H9 (cell line): ENCODE results near the gene RNF114. TPM values are rescaled to one million over a fixed set of nuclear protein-coding genes. Genes with fewer than 3 reads are reported as not detected.

Experiments used
- DNase-seq: peaks from one replicate; pipeline ENCODE4 v3.0.0-alpha.2; 2017
- H2AFZ ChIP-seq: one replicate; pipeline ENCODE4 v1.6.1; 2013; ENCODE audit warnings: mild to moderate bottlenecking, low read length, control low read depth, moderate library complexity
- H2AK5ac ChIP-seq: 2 replicates; pipeline ENCODE4 v1.6.1; 2013; ENCODE audit warnings: low read length, control low read depth, mixed read lengths; ENCODE audit not compliant: insufficient read length
- H2BK120ac ChIP-seq: one replicate; pipeline ENCODE4 v1.6.1; 2013; ENCODE audit warnings: low read depth, mild to moderate bottlenecking, low read length, control low read depth, inconsistent platforms; ENCODE audit not compliant: poor library complexity, severe bottlenecking
- H2BK12ac ChIP-seq: 2 replicates; pipeline ENCODE4 v1.6.1; 2013; ENCODE audit warnings: low read length, control low read depth, mixed read lengths, low read depth; ENCODE audit not compliant: insufficient read length
- H2BK15ac ChIP-seq: 2 replicates; pipeline ENCODE4 v1.6.1; 2013; ENCODE audit warnings: low read depth, low read length, control low read depth
- H2BK20ac ChIP-seq: one replicate; pipeline ENCODE4 v1.6.1; 2013; ENCODE audit warnings: low read depth, mild to moderate bottlenecking, low read length, control low read depth, inconsistent platforms; ENCODE audit not compliant: poor library complexity, severe bottlenecking
- H2BK5ac ChIP-seq: 2 replicates; pipeline ENCODE4 v1.6.1; 2013; ENCODE audit warnings: low read length, control low read depth, mixed read lengths; ENCODE audit not compliant: insufficient read length
- H3K14ac ChIP-seq: 2 replicates; pipeline ENCODE4 v1.6.1; 2013; ENCODE audit warnings: low read length, control low read depth; ENCODE audit not compliant: insufficient read depth
- H3K18ac ChIP-seq: 2 replicates; pipeline ENCODE4 v1.6.1; 2013; ENCODE audit warnings: low read depth, mild to moderate bottlenecking, mixed read lengths, low read length, control low read depth; ENCODE audit not compliant: insufficient read length
- H3K23ac ChIP-seq: 2 replicates; pipeline ENCODE4 v1.6.1; 2013; ENCODE audit warnings: low read length, control low read depth, mixed read lengths, low read depth; ENCODE audit not compliant: insufficient read length
- H3K23me2 ChIP-seq: 2 replicates; pipeline ENCODE4 v1.6.1; 2013; ENCODE audit warnings: low read depth, mild to moderate bottlenecking, mixed read lengths, low read length, control low read depth; ENCODE audit not compliant: insufficient read length, poor library complexity, severe bottlenecking
- H3K27ac ChIP-seq: 2 replicates; pipeline ENCODE4 v1.5.1; 2013; ENCODE audit warnings: low read length, control low read depth, mixed read lengths, low read depth; ENCODE audit not compliant: insufficient read length
- H3K27me3 ChIP-seq: 2 replicates; pipeline ENCODE4 v1.6.1; 2013; ENCODE audit warnings: low read length, control low read depth, inconsistent platforms; ENCODE audit not compliant: insufficient read depth
- H3K4ac ChIP-seq: 2 replicates; pipeline ENCODE4 v1.6.1; 2013; ENCODE audit warnings: low read depth, mild to moderate bottlenecking, control low read depth, inconsistent platforms, low read length, moderate library complexity
- H3K4me1 ChIP-seq: 2 replicates; pipeline ENCODE4 v1.6.1; 2013; ENCODE audit warnings: low read length, control low read depth, inconsistent platforms; ENCODE audit not compliant: insufficient read depth
- H3K4me2 ChIP-seq: 2 replicates; pipeline ENCODE4 v1.6.1; 2013; ENCODE audit warnings: low read length, control low read depth, mixed read lengths; ENCODE audit not compliant: insufficient read length, insufficient read depth
- H3K56ac ChIP-seq: 2 replicates; pipeline ENCODE4 v1.6.1; 2013; ENCODE audit warnings: low read depth, mild to moderate bottlenecking, mixed read lengths, low read length, control low read depth; ENCODE audit not compliant: insufficient read length
- H3K79me1 ChIP-seq: 2 replicates; pipeline ENCODE4 v1.6.1; 2013; ENCODE audit warnings: low read depth, mild to moderate bottlenecking, moderate library complexity, low read length, control low read depth, inconsistent platforms; ENCODE audit not compliant: insufficient read depth, poor library complexity, severe bottlenecking
- H3K79me2 ChIP-seq: 2 replicates; pipeline ENCODE4 v1.6.1; 2013; ENCODE audit warnings: low read length, control low read depth, inconsistent platforms; ENCODE audit not compliant: insufficient read depth
- H3K9ac ChIP-seq: 2 replicates; pipeline ENCODE4 v1.6.1; 2013; ENCODE audit warnings: low read length, control low read depth, mixed read lengths; ENCODE audit not compliant: insufficient read length; ENCODE audit errors: extremely low read depth
- H3K9me3 ChIP-seq: one replicate; pipeline ENCODE4 v1.6.1; 2013; ENCODE audit warnings: low read depth, low read length, inconsistent platforms; ENCODE audit not compliant: control insufficient read depth
- H3T11ph ChIP-seq: one replicate; pipeline ENCODE4 v1.6.1; 2013; ENCODE audit warnings: mild to moderate bottlenecking, low read length, control low read depth, inconsistent platforms
- H4K20me1 ChIP-seq: one replicate; pipeline ENCODE4 v1.6.1; 2013; ENCODE audit not compliant: control insufficient read depth, insufficient read length, insufficient read depth
- H4K5ac ChIP-seq: 2 replicates; pipeline ENCODE4 v1.6.1; 2013; ENCODE audit warnings: low read depth, mild to moderate bottlenecking, mixed read lengths, low read length, control low read depth; ENCODE audit not compliant: insufficient read length
- H4K8ac ChIP-seq: replicated peaks from 2 replicates; pipeline ENCODE4 v1.6.1; 2013; ENCODE audit warnings: low read length, control low read depth, mixed read lengths, low read depth; ENCODE audit not compliant: insufficient read length
- H4K91ac ChIP-seq: 2 replicates; pipeline ENCODE4 v1.6.1; 2013; ENCODE audit warnings: low read depth, mild to moderate bottlenecking, moderate library complexity, mixed read lengths, low read length, control low read depth; ENCODE audit not compliant: insufficient read length
- H3K27ac Mint-ChIP-seq, 3 experiments: 2 replicates in 2 of 3; 3 replicates in 1 of 3; pipeline ENCODE4 v1.8.0; 2020 to 2021; ENCODE audit warnings: mixed read lengths in 3 of 3, mild to moderate bottlenecking in 1 of 3, moderate library complexity in 1 of 3
- H3K27me3 Mint-ChIP-seq: 2 replicates; pipeline ENCODE4 v1.8.0; 2021; ENCODE audit warnings: low read depth, mild to moderate bottlenecking, moderate library complexity, mixed read lengths
- H3K36me3 Mint-ChIP-seq, 3 experiments: 2 replicates in 2 of 3; 3 replicates in 1 of 3; pipeline ENCODE4 v1.8.0; 2020 to 2021; ENCODE audit warnings: low read depth in 3 of 3, mixed read lengths in 3 of 3; ENCODE audit not compliant: insufficient read depth in 1 of 3
- H3K4me1 Mint-ChIP-seq, 2 experiments: 2 replicates each; pipeline ENCODE4 v1.8.0; 2020; ENCODE audit warnings: mixed read lengths in 2 of 2
- H3K4me3 Mint-ChIP-seq, 2 experiments: 2 replicates in 1 of 2; 3 replicates in 1 of 2; pipeline ENCODE4 v1.8.0; 2020 to 2021; ENCODE audit warnings: mild to moderate bottlenecking in 2 of 2, mixed read lengths in 2 of 2, moderate library complexity in 1 of 2
- H3K9me3 Mint-ChIP-seq, 2 experiments: 2 replicates in 1 of 2; 3 replicates in 1 of 2; pipeline ENCODE4 v1.8.0; 2020; ENCODE audit warnings: mild to moderate bottlenecking in 2 of 2, mixed read lengths in 2 of 2, moderate library complexity in 1 of 2
- WGBS: extraction: QIAGEN DNeasy Blood & Tissue Kit; methylation state at CpG from one replicate; pipeline ENCODE4 v1.1.7; 2013; ENCODE audit warnings: missing lambda C conversion rate, low lambda C conversion rate, mixed read lengths; ENCODE audit not compliant: insufficient read length; ENCODE audit errors: extremely low coverage; 5-methylcytosine and 5-hydroxymethylcytosine counted together
- total RNA-seq: library from RNA; stranded (reverse); gene quantifications from 2 replicates; pipeline ENCODE4 v1.2.1, GENCODE V29; 2021
- TF ChIP-seq, protein P1 (sequence below): fragments of 200-600 bp; sonication (generic); conservative IDR thresholded peaks from 3 replicates; pipeline ENCODE4 v1.8.0; 2021; ENCODE audit warnings: antibody characterized with exemption, mild to moderate bottlenecking

Gene RNF114
- total RNA-seq, 1 experiment from 2014 or later, result 75.5 TPM

DNA sequence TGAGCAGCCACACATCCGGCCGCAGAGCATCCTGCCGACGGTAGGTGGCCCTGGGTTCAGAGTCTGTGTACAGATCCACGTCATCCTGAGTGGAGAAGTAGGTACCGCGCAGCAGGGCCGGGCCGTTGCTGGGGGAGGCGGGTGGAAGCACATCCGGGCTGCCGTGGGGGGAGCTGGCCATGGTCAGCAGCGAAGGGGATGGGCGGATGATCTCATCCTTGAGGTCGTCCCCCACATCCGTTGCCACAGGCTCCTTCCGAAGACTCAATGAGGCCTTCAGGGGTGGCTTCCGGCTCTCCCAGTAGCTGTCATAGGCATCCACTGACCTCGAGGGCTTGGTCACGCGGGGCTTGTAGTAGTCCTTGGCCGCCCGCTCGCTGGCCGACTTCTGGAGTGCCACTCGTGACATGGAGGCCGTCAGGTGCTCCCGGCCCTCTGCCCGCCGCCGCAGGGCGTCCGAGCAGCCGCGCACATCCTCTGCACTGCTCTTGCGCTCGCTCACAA is 30.0 kb upstream of the RNF114 start:
- H4K5ac ChIP-seq, result no peak overlapping the region
- 0 out of 2 replicates have a peak, but pooled peaks cover 4% of the 10 kb centered on the region for H3K79me2 ChIP-seq
- H3K9ac ChIP-seq, result no peak overlapping the region
- no peak for DNase-seq
- TF ChIP-seq, protein P1, sequence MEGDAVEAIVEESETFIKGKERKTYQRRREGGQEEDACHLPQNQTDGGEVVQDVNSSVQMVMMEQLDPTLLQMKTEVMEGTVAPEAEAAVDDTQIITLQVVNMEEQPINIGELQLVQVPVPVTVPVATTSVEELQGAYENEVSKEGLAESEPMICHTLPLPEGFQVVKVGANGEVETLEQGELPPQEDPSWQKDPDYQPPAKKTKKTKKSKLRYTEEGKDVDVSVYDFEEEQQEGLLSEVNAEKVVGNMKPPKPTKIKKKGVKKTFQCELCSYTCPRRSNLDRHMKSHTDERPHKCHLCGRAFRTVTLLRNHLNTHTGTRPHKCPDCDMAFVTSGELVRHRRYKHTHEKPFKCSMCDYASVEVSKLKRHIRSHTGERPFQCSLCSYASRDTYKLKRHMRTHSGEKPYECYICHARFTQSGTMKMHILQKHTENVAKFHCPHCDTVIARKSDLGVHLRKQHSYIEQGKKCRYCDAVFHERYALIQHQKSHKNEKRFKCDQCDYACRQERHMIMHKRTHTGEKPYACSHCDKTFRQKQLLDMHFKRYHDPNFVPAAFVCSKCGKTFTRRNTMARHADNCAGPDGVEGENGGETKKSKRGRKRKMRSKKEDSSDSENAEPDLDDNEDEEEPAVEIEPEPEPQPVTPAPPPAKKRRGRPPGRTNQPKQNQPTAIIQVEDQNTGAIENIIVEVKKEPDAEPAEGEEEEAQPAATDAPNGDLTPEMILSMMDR, result no peak
- H4K20me1 ChIP-seq, result no peaks in the 10 kb centered on the region
- Mint-ChIP-seq H3K4me1 (no peaks in the 10 kb centered on the region), H3K36me3 (peaks cover 12 to 40% (median 29%) of the 10 kb centered on the region in 3 experiments), H3K27me3 (no peaks in the 10 kb centered on the region), H3K4me3 (no peak overlapping the region), H3K27ac (no peak overlapping the region), H3K9me3 (no peaks in the 10 kb centered on the region)
- no CpG with 5 or more reads among the region's 37 CpGs for WGBS
- H3K23me2 ChIP-seq, result no peaks in the 10 kb centered on the region
- H3K4me1 ChIP-seq, result no peaks in the 10 kb centered on the region
- H3K23ac ChIP-seq, result no peak overlapping the region
- no peak overlapping the region for H2BK20ac ChIP-seq
- H2BK5ac ChIP-seq, result no peak overlapping the region
- no peaks in the 10 kb centered on the region for H3K27me3 ChIP-seq
- H3K79me1 ChIP-seq, result no peaks in the 10 kb centered on the region
- no peak overlapping the region for H2AFZ ChIP-seq
- H3K4me2 ChIP-seq, result no peak overlapping the region
- H2BK15ac ChIP-seq, result no peak overlapping the region
- H3K27ac ChIP-seq, result no peak overlapping the region
- H3K56ac ChIP-seq, result no peak overlapping the region
- no peak overlapping the region for H4K91ac ChIP-seq
- no peaks in the 10 kb centered on the region for H3K9me3 ChIP-seq
- no peak overlapping the region for H3K14ac ChIP-seq
- no peak overlapping the region for H3T11ph ChIP-seq
- H3K4ac ChIP-seq, result no peak overlapping the region
- H3K18ac ChIP-seq, result no peak overlapping the region
- no peak overlapping the region for H2BK12ac ChIP-seq
- no peak overlapping the region for H4K8ac ChIP-seq
- H2AK5ac ChIP-seq, result no peak overlapping the region
- H2BK120ac ChIP-seq, result no peak overlapping the region
